Ectodermal cell (in vitro differentiated cells): ENCODE results near the gene ADTRP.

Source experiments
- H3K27ac ChIP-seq: 2 replicates; pipeline ENCODE4 v1.7.0; 2013; ENCODE audit warnings: mild to moderate bottlenecking, low read depth, low read length; ENCODE audit not compliant: insufficient read depth, poor library complexity, severe bottlenecking
- H3K27me3 ChIP-seq: 2 replicates; pipeline ENCODE4 v1.7.0; 2013; ENCODE audit warnings: mild to moderate bottlenecking, low read length; ENCODE audit not compliant: insufficient read depth, control insufficient read depth, poor library complexity, severe bottlenecking
- H3K36me3 ChIP-seq: one replicate; pipeline ENCODE4 v1.7.0; 2013; ENCODE audit warnings: low read length; ENCODE audit not compliant: control insufficient read depth, insufficient read depth
- H3K4me1 ChIP-seq: one replicate; pipeline ENCODE4 v1.7.0; 2013; ENCODE audit warnings: low read length; ENCODE audit not compliant: control insufficient read depth, insufficient read depth
- H3K4me3 ChIP-seq: 2 replicates; pipeline ENCODE4 v1.7.0; 2013; ENCODE audit warnings: low read depth, low read length, control low read depth; ENCODE audit not compliant: insufficient read depth
- H3K9me3 ChIP-seq: 2 replicates; pipeline ENCODE4 v1.7.0; 2013; ENCODE audit warnings: mild to moderate bottlenecking, low read length, moderate library complexity; ENCODE audit not compliant: control insufficient read depth
- WGBS, 2 experiments: methylation state at CpG; one replicate each; pipeline ENCODE4 v1.1.7; 2013; ENCODE audit warnings: missing lambda C conversion rate in 2 of 2; 5-methylcytosine and 5-hydroxymethylcytosine counted together

The ADTRP gene

DNA sequence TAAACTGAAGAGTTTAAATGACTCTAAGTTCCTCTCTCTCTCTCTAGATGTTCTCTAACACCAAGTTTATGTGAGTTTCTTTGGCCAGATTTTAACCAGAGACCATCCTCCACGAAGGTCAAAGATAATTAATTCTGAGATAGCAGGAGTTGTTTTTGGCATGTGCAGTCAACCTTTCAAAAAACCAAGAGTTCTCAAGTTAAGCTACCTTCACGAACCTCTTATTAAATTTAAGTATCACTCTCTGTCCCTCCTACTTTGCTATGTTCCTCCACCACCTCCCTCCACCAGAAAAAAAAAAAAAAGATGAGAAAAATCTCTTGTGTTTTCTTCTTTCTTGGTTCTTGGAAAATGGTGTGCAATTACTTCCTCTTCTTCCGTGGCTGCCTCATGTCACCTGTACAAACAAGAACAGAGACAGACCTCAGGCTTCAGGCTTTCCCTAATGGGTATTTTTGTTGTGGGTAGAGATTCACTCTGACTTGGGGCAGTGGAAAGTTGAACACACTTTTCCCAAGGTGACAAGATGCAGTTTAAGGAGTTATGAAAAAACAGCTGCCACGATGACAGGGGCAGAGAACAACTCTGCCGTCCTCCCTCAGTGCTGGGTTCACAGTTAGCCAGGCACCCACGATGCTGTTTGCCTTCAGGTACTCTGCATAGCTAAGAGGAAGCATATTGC, 64.3 kb downstream of the ADTRP start:
- H3K27ac ChIP-seq, result no peak overlapping the region
- no peaks in the 10 kb centered on the region for H3K9me3 ChIP-seq
- H3K36me3 ChIP-seq, result no peaks in the 10 kb centered on the region
- H3K4me1 ChIP-seq, result no peaks in the 10 kb centered on the region
- 84 to 93% methylated on average over 4 to 6 of the region's 6 CpGs for WGBS, 2 experiments
- H3K4me3 ChIP-seq, result no peak overlapping the region
- H3K27me3 ChIP-seq, result no peaks in the 10 kb centered on the region

DNA sequence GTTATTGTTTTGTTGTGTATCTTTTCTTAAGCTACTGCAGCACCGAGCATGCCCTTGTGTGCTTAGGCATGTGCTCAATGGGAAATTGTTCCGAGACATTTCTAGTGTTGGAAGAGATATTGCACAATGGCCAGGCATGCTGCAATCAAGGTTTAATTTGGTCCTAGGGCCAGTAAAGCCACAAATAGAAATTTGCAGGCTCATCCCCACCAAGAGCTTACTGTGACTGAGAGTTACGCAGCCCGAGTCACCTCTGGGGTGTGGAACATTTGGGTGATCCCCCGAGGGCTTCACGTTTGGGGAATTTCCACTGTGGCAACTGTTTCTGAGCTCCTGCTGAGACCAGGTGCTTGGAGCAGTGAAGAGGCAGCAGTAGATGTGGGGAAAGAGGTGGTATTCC, 65.8 kb downstream of the ADTRP start:
- H3K9me3 ChIP-seq, result no peaks in the 10 kb centered on the region
- no peaks in the 10 kb centered on the region for H3K27me3 ChIP-seq
- no peak overlapping the region for H3K27ac ChIP-seq
- H3K4me3 ChIP-seq, result no peak overlapping the region
- 78 to 84% methylated on average over 6 of the region's 6 CpGs for WGBS, 2 experiments
- no peaks in the 10 kb centered on the region for H3K4me1 ChIP-seq
- H3K36me3 ChIP-seq, result no peaks in the 10 kb centered on the region

DNA sequence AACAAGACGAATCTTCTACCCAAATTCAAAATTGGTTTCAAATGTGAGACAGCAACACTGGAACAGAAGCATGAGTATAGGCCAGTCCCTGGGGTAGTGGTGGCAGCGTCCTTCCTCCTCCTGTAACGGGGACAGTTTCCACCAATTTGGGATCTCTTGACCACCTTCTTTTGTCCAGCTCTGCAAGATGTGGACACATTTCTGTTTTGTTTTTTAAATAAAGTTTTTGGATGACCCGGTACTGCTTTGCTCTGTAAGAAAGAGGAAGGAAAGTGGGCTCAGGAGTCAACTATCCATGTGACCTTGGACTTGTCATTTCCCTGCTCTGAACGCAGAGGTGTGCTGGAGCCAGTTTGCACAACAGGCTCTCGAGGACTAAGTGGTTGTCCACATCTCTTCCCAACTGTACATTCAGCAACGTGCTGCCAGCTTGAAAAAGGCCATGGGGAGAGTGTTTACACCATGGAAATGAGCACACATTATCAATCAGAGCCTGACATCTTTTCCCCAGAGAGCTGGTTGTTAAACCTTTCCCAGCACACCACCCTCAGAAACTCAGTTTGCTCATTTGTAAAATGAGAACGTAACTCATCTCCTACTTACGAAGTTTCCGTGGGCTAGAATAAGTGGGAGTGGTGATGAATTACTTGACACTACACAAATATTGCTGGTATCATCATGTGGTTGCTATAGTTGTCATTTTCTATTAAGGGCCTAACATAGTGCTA, 66.5 kb downstream of the ADTRP start:
- no peak overlapping the region for H3K4me3 ChIP-seq
- H3K27me3 ChIP-seq, result no peaks in the 10 kb centered on the region
- H3K27ac ChIP-seq, result no peak overlapping the region
- H3K4me1 ChIP-seq, result no peaks in the 10 kb centered on the region
- no peaks in the 10 kb centered on the region for H3K9me3 ChIP-seq
- no peaks in the 10 kb centered on the region for H3K36me3 ChIP-seq
- WGBS, 2 experiments, result 82 to 84% methylated on average over 10 of the region's 10 CpGs

DNA sequence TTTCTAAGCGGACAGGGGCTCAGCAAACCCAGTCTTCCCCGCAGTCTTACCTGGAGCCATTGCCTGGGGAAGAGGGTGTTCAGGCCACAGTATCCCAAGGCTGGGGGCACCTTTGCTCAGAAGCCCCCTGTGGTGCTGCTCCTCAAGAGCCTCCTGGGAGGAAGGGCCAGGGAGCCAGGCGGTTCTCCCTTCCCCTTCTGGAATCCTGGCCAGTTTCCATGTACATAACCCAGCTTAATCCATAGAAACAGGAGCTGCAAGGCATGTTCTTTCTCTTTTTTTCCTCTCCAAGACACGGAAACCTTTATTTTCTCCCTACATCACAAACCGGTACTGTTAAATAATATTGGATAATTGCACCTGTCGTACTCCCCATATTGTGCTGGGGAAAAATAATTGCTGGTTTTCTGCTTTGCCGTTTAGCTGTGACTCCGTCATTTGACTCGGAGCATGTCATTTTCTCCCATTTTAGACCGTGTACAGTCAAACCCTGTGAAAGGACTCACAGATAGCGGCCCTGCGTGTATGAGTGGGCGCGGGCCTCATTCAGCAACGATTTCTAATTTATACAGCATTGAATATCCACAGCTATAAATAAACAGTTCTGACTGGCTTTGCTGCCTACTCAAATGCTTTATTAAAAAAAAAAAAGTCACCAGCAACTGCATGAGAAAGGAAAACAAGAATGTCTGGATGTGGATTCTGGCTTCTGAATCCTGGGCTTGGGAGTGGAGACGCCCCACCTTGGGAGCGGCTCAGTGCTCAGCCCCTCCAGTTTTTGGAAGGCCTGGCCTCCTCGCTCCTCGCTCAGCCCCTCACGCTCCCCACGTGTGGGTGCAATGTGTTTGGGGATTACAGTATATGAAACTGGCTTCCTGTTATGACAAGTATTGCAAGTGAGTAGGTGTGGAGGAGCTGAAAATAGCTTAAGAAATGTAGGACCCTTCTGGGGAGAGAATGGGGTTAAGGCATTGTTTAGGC, 67.3 kb downstream of the ADTRP start:
- Histone ChIP-seq H3K4me3 (no peak overlapping the region), H3K27ac (no peak overlapping the region), H3K36me3 (no peaks in the 10 kb centered on the region), H3K27me3 (no peaks in the 10 kb centered on the region), H3K9me3 (no peaks in the 10 kb centered on the region), H3K4me1 (no peaks in the 10 kb centered on the region)
- 94% methylated on average over 20 to 21 of the region's 21 CpGs for WGBS, 2 experiments

DNA sequence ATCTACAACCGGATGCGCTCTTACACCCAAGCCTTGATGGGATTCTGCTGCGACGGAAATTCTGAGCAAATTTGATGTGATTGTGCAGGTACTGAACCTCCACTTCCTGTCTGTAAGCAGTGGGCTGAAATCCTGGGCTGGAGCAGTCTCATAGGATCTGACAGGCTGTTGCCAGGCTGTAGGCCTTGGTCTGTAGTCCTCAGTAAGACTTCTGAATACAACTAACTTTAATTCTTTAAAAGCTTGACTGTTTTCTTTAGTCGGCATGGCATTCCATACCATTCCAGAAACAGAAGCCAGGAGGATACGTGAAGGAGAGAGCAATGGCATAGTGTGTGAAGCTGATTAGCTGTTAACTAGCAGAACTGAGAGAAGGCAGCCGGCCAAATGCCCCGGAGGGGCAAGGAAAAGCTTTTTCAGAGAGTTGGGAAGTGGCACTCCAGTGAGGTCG, 68.3 kb downstream of the ADTRP start:
- H3K4me3 ChIP-seq, result no peak overlapping the region
- no peaks in the 10 kb centered on the region for H3K4me1 ChIP-seq
- H3K27me3 ChIP-seq, result no peaks in the 10 kb centered on the region
- WGBS, 2 experiments, result 90 to 91% methylated on average over 9 of the region's 9 CpGs
- no peak overlapping the region for H3K27ac ChIP-seq
- H3K36me3 ChIP-seq, result no peaks in the 10 kb centered on the region
- H3K9me3 ChIP-seq, result no peaks in the 10 kb centered on the region

DNA sequence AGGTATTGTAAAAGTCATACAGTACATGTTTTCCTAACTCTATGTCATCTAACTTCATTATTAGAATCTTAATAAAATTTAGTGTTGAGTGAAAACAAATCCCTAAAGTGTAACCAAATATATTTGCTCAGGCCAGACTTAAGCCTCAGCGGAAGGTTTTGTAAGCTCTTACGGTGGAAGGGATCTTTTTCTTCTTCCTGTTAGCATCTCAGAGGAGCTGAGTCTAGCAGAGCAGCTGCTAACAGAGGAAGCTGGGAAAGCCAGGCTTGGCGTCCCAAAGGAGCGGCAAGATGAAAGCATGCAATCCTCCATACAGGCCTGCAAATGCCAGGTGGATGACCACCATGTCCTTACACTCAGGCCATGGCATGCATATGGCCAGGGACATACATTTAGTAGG, 72.4 kb downstream of the ADTRP start:
- Histone ChIP-seq H3K27me3 (no peaks in the 10 kb centered on the region), H3K9me3 (no peaks in the 10 kb centered on the region), H3K27ac (no peak overlapping the region), H3K36me3 (no peaks in the 10 kb centered on the region), H3K4me3 (no peak overlapping the region), H3K4me1 (no peaks in the 10 kb centered on the region)
- 94 to 96% methylated on average over 4 of the region's 4 CpGs for WGBS, 2 experiments

DNA sequence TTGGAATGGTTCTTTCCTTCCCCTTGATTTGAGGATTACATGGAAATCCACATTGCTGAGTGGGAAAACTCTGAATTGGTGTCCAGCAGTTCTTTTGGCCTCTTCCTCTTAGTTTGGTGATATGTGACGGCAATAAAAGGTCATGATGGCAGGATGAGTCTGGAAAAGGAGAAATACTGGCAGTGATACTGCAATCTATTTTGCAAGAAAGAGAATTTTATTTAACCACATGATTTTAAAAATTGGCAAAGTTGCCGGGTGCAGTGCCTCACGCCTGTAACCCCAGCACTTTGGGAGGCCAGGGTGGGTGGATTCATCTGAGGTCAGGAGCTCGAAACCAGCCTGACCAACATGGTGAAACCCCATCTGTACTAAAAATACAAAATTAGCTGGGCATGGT, 73.1 kb downstream of the ADTRP start:
- Histone ChIP-seq H3K36me3 (no peaks in the 10 kb centered on the region), H3K4me1 (no peaks in the 10 kb centered on the region), H3K27me3 (no peaks in the 10 kb centered on the region), H3K27ac (no peak overlapping the region), H3K4me3 (no peak overlapping the region), H3K9me3 (no peaks in the 10 kb centered on the region)
- WGBS, 2 experiments, result 93% methylated on average over 4 of the region's 4 CpGs

DNA sequence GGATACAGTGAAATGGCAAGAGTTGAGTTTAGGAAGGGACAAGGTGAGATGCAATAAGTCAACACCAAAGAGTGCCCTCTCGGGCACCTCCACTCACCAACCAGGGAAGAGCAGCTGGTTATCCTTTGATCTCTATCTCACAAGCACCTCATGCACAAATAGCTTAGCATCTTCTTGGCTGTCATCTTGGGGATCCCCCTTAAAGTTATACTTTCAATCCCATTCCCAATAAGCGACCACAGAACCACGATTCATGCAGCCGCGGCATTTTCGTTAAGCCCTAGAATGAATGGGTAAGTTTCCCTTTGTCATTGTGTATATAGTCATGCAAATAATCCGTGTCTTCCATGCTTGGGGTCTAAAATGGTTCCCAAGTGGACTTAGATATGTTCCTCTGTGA, 73.5 kb downstream of the ADTRP start:
- H3K4me3 ChIP-seq, result no peak overlapping the region
- no peaks in the 10 kb centered on the region for H3K4me1 ChIP-seq
- WGBS, 2 experiments, result 95 to 97% methylated on average over 7 of the region's 7 CpGs
- H3K27ac ChIP-seq, result no peak overlapping the region
- H3K9me3 ChIP-seq, result no peaks in the 10 kb centered on the region
- H3K27me3 ChIP-seq, result no peaks in the 10 kb centered on the region
- H3K36me3 ChIP-seq, result no peaks in the 10 kb centered on the region

DNA sequence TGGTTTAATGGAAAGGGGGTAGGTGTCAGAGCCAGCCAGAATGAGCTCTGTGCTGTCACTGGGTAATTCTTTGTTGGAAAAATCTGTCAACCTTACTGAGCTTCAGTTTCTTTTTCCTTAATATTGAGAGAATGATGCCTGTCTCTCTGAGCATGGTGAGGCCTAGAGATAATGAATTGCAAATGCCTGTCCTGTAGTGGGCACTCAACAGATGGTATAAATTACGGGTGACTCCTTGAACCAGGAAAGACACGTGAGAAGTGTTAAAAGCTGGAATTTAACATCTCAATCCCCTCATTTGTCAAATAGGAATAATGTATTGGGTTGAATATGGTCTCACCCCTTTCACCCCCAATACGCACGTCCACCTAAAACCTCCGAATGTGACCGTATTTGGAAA, 74.9 kb downstream of the ADTRP start:
- Histone ChIP-seq H3K4me3 (no peak overlapping the region), H3K4me1 (no peaks in the 10 kb centered on the region), H3K9me3 (no peaks in the 10 kb centered on the region), H3K27me3 (no peaks in the 10 kb centered on the region), H3K27ac (no peak overlapping the region), H3K36me3 (no peaks in the 10 kb centered on the region)
- 96 to 97% methylated on average over 5 to 6 of the region's 6 CpGs for WGBS, 2 experiments
